Anterior cingulate cortex (tissue), 58 donors: ENCODE data around the gene SYNPO2.
A peak's percentile ranks its signal among the peaks of the same experiment; 100 is the strongest.
"Not testable (repeated sequence)": the region's sequence is repeated elsewhere in the genome, so short reads cannot be mapped to it uniquely, and the experiment has no call there.

Experiments
- DNase-seq, 58 donors: peaks; one replicate each; lab custom pipeline; 2025; lab: John Stamatoyannopoulos, UW

The SYNPO2 gene

DNA sequence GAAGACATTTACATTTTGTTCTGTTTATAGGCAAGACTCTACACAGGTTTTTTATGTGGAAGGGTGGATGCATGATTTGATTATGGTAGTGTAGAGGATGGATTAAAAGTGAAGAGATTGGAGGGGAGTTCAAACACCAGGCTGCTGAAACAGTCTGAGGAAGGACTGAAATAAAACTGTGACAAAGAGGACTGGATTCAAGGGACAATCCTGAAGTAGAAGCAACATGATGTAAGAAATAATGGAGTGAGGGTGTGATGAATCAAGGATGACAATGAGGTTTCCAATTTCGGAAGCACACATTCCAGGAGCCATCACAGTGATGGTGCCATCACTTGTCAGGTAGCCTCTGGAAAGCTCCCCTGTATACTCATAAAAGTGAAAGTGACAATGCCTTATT, 103.5 kb downstream of the SYNPO2 start:
- DNase-seq: no peak

DNA sequence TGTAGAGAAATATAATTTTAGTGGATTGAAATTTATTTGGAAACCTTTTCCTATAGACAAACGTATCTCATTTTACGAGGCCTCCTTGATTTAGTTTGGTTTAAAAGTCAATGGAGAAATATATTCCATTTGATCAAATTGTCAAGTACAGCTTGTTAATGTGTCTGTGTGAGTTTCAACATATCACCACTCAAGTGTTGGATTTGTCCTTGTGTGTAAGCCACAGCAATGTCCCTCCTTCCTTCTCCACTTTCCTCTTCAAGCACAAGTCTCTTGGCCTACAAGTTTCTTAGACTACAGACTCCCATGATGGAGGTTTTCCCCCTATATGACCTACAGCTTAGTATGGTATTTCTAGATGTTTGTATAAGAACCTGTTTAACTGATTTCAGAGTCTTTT, 104.7 kb downstream of the SYNPO2 start:
- no peak for DNase-seq

DNA sequence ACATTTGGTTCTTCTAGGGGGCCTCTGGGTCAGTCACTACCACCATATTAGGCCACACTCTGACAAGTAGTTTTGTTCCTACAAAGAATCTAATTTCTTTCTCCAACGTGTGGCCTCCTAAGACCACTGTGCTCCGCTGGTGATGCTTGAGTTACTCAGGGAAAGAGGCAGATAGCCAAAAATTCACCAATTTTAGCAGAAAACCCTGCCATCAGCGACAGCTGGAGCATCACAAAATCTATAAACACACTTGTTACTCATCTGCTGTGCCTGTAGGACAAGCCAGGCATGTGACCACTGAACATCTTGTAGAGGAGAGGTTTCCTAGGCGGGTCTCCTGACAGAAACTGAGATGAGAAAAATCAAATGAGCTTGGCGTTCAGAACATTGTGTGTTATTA, 105.4 kb downstream of the SYNPO2 start:
- peak in 5 of 58 donors; percentile 0 to 10 (median 3) for DNase-seq

DNA sequence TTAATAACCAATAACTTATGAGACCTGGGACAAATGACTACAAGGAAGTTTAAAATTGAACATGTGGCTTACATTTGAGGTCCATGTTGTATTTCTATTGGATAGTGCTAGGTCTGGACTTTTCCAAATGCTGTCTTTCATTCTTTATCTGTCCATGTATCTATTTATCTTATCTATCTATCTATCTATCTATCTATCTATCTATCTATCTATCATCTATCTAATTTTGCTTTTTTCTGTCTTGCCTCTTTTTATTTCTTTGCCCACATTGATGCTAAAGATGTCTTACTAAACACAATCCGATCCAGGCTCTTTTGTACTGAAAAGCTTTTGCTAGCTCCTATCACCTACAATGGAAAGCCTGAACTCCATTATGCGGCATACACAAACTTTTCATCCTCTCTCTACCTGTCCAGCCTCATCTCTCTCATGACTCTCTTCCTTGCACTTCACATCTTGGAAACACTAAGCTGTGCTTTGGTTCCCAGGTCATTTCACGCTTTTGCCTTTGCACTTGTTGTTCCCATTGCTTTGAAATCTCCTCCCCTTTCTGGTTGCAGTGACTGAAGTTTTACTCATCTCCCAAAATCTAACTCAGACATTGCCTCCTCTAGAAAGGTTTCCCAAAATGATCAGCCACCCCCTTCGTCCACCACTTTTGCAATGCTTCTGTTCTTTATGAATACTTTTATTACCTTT, 107.2 kb downstream of the SYNPO2 start:
- no peak for DNase-seq

DNA sequence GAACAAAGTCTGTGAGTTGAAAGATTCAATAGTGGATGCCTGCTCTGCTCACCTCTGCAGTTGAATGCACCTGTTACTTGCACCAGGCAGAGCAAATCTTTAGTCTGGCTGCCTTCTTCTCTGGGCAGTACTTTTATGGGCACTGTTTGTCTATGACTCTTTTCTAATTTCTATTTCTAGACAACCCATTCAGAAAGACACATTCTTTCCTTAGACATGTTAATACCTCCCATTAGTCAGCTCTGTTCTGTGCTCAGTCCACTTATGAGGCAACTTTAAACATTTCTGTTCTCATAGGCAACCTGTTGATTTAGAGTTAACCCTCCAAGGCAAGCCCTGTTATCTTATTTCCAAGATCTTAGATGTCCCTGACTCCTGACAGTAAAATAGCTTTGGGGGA, 108.9 kb downstream of the SYNPO2 start:
- DNase-seq: no peak

DNA sequence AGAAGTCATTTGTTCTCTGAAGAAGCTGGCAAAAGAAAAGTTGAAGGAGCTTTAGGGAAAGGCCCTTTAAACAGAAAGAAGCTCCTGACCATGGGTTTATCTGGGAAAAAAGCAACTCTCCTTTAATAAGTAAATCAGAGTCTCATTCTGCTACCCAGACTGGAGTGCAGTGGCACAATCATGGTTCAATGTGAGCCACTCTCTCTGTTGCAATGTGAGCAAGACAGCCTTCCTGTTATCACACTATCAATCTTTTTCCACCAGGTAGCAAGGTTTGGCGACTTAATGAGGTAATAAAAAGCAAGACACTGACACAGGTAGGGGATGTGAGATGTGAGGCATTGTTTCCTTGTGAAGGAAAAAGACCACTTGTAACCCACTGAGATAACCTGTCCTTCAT, 111.3 kb downstream of the SYNPO2 start:
- DNase-seq: no peak

DNA sequence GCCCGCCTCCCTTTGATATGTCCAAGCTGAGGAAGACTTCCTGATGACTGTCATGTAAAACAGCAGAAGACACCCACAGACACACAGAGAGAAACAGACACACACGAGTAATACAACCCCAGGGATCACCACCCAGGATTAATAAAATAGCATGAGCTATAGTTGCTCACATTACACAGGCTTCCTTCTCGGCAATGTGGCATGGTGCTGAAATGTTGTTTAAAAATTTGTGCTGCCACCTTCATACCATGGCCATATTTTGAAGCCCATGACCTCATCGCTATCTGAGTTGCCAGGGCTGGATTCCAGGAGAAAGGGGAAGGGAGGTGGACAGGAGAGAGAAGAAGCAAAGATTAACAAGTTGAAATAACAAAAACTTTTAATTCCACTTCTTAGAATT, 111.7 kb downstream of the SYNPO2 start:
- no peak for DNase-seq

DNA sequence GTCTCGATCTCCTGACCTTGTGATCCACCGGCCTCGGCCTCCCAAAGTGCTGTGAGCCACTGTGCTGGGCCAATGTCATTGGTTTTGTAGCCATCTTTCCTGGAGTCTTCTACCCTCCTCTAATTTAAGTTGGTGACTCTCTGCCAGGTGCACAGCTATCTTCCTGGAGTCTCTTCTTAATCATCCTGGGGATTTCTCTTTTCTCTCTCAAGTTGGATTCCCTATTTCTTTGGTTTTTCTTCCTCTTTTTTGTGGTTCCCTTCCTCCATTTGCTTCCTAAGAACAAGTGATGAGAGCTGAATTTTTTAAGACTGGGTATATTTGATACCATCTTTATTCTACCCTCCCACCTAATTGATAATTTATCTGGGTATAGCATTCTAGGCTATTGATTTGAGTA, 113.8 kb downstream of the SYNPO2 start:
- DNase-seq: no peak

DNA sequence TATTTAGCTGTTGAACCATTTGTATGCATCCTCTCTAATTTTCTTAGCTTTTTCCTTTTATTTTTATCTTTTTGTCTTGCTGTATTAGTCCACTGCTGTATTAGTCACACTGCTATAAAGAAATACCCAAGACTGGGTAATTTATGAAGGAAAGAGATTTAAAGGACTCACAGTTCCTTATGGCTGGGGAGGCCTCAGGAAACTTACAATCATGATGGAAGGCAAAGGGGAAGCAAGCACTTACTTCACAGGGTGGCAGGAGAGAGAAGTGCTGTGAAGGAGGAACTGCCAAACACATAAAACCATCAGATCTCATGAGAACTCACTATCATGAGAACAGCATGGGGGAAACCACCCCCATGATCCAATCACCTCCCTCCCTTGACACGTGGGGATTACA, 114.3 kb downstream of the SYNPO2 start:
- DNase-seq: not testable (repeated sequence)

DNA sequence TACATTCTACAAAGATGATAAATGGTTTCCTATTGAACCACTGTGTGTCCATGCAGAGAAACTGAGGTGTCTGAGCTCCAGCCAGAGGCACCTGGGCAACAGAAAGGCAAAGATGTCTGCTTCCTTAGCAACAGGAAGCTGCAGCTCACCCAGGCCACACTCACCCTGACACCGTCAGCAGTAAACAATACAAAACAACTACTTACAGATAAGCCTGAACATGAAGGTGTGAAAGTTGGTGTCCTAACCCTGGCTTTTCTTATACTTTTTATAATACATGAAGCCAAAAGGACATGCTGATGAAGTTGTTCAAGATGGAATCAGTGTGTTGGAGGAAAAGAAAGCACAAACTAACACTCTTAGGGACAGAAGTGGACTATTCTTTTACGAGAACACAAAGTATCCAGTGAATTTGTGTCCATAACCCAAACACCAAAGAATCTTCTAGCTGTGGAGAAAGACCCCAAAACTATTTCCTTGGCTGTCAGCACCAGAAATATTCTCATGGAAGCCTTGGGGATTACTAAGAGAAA, 117.3 kb downstream of the SYNPO2 start:
- no peak for DNase-seq

DNA sequence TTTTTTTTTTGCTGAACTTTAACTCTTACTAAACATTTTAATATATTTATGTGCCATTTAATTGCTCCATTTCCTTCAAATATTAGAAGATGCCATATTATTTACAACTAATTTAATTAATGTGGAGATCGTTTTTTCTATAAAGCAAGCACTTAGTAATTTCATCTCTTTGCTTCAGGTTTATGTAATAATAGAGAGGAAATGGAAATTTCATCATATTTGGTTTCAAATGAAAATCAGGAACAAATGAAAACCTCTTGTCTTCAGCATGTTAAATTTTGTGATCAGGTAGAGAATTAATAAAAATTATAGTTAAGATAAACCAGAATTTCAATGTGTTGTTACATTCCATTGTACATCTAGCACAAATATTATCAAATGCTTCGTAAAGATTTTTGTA, 120.1 kb downstream of the SYNPO2 start:
- DNase-seq: no peak

DNA sequence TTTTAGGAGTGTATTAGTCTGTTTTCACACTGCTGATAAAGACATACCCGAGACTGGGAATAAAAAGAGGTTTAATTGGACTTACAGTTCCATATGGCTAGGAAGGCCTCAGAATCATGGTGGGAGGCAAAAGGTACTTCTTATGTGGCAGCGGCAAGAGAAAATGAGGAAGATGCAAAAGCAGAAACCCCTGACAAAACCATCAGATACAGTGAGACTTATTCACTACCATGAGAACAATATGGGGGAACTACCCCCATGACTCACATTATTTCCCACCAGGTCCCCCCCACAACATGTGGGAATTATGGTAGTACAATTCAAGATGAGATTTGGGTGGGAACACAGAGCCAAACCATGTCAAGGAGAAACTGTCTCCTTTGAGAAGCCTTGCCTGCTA, 121.6 kb downstream of the SYNPO2 start:
- not testable (repeated sequence) for DNase-seq

DNA sequence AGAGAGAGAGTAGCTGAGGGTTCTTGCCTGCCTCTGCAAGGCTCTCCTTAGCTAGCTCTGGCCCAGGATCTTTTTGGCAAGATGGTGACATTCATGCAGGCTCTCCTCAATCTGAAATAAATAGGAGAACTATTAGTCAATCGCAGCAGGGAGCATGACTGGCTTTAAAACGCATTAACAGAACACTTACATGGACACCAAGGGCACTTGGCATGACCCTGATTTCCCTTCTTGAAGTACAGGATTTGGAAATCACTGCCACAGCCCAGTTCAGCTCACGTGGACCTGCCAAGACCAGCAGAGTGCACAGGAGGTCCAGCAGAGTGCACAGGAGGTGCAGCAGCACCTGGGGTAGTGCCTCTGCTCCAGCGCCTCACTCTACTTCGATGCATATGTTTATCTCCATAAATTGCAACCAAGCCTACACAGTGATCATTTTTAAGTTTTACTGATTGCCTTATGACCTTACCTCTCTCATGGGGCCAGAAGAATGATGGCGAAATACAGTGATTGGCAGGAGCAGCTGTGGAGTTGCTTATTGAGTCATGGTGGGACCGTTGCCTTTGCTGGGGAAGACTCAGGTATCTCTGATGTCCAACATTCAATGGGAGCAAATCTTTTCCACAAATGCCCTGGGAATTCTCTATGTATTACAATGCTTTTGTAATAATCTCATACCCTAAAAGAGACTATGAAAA, 122.4 kb downstream of the SYNPO2 start:
- DNase-seq: no peak

DNA sequence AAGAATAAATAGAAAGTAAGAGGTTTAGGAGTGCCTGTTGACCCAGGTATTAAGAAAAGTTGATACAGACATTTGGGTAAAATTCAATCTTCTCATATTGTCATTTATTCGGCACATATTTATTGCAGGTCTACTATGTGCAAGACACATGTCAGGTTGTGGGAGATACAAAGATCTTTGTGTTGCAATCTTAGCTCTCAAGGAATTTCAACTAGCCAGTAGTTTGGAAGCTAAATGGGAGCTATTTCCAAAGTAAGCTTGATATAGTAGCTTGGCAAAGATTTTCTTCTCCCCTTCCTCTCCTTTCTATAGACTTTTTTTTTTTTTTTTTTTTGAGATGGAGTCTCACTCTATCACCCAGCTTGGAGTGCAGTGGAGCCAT, 122.9 kb downstream of the SYNPO2 start:
- no peak for DNase-seq

DNA sequence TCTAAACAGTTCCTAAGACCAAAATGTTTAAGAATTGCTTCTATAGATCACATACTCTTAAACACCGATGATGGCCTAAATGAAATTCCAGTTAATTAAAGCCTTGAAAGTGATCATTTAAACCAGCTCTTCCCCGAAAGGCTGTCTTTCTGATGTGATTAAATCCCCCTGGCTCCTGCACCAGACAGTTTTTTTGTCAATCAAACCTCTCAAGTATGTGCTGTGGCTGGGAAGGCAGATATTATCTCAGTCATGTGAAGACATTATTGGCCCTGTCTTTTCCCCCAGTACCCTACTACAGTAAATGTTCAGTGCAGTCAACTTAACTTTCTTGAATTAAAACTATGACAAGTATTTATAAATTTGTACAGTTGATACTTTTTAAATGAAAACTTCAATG, 126.0 kb downstream of the SYNPO2 start:
- no peak for DNase-seq

DNA sequence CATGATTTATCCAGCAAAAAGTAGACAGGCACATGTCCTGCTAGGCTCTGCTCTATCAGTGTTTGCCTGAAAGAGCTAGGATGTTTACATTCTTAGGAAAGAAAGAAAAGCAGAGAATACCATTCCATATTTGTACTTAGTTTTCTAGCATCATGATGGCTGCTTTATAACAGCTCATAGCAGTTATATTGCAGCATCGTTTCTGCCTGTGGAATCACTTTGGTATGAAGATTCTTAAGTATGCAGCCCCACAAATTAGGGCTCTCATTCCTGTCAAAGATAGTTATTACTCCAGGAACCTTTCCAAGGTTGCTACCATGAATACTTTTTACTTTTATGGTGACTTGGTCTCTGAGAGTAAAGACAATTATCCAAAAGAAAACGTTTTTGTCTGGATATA, 128.0 kb downstream of the SYNPO2 start:
- DNase-seq: no peak

DNA sequence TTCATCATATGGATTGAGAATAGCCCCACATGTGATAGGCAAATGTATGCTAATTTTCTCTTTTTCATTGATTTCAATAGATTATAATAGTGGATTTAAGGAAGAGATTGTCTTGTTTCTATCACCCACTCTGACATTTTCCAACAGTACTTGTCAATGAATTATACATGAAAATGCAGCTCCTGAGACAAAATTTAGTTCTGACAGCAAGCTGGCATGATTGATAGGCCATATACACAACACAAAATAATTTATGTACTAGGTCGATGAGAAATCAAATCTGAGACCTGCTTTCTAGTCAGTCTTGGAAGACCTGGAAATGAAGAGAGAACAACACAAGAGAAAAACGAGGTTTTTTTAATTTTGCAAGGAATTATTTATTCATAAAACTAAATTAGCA, 129.0 kb downstream of the SYNPO2 start:
- no peak for DNase-seq

DNA sequence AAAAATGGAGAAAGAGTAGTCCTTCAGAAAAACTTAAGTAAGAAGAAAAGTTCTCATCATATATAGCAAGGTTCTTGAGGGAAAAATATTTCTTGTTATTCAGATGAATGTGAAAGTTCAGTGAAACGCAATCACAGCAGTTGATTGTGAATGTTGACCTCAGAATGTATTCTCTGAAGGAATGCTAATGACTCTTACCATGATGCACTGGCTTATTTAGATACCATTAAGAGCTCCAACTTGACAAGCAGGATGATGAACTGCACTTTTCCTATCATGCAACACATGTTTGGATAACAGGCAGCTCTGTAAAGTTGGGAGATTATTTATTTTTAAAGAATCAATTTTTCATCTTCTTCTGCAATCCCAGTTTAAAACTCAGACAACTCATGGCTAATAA, 131.5 kb downstream of the SYNPO2 start:
- no peak for DNase-seq

DNA sequence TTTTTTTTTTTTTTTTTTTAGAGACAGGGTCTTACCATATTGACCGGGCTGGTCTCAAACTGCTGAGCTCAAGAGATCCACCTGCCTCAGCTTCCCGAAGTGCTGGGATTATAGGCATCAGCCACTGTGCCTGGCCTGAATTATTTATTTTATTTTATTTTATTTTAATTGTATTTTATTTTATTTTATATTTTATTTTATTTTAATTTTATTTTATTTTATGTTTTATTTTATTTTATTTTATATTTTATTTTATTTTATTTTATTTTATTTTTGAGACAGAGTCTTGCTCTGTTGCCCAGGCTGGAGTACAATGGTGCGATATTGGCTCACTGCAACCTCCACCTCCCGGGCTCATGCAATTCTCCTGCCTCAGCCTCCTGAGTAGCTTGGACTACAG, 133.9 kb downstream of the SYNPO2 start:
- not testable (repeated sequence) for DNase-seq

DNA sequence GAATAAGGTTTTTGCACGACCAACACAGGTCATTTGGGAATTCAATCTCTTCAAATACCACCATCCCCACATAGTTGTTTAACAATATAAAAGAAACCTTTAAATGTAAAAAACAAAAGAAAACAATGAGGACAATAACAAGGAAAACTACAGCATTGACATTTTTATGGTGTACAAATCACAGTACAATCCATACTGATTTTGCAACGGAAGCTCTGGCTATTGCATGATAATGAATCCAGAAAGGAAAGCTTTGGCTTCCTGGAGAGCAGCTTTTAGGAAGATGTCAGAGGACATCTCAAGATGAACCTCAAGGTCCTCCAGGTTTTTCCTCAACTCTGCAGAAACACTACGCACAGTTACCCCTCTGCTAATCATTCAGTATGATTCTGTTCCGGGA, 135.4 kb downstream of the SYNPO2 start:
- no peak for DNase-seq

DNA sequence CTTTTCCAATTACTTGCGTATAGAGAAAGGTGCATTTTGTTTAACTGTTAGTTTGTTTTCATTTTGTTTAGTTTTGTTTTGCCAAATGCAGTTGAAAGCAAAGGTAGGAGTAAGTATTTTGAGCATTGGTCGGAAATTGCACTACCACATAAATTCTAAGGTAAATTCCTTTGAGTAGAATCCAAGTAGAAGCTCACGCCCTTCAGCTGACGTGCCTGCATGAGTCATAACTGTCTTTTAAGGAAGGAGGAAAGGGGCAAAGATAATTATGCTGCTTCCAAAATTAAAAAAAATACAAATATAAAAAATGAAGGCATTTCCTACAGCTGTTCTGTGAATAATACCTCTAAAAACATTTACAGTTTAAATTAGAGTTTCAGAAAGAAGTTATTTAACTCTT, 136.8 kb downstream of the SYNPO2 start:
- DNase-seq: no peak
